Body of pancreas (tissue), 4 donors: ENCODE data around the gene KIAA2012. TPM values are rescaled to one million over a fixed set of nuclear protein-coding genes. Genes with fewer than 3 reads are reported as not detected.

Experiments used
- ATAC-seq: fragments of 150-250 bp; one replicate; pipeline ENCODE4 v1.9.1; 2016
- DNase-seq, 4 donors: peaks; one replicate each; pipeline ENCODE4 v3.0.0-alpha.2; 2019
- H3K27ac ChIP-seq, 4 donors: fragments of 200-600 bp; sonication (generic); 1 replicate in 3 of 4; 2 replicates in 1 of 4; pipeline versions ENCODE4 v1.5.1 to v1.6.1; 2016 to 2019; ENCODE audit warnings: mild to moderate bottlenecking in 1 of 4, mixed read lengths in 1 of 4, moderate library complexity in 1 of 4
- H3K27me3 ChIP-seq, 2 donors: fragments of 200-600 bp; sonication (generic); one replicate each; pipeline ENCODE4 v1.6.0; 2016; ENCODE audit warnings: mild to moderate bottlenecking in 1 of 2
- H3K36me3 ChIP-seq, 2 donors: fragments of 200-600 bp; sonication (generic); replicated peaks in 1 of 2; 2 replicates each; pipeline ENCODE4 v1.5.1; 2016; ENCODE audit warnings: low read depth in 2 of 2; ENCODE audit not compliant: insufficient read depth in 1 of 2
- H3K4me1 ChIP-seq: fragments of 200-600 bp; sonication (generic); one replicate; pipeline ENCODE4 v1.6.0; 2016
- H3K4me3 ChIP-seq, 2 donors: fragments of 200-600 bp; sonication (generic); 1 replicate in 1 of 2; 2 replicates in 1 of 2; pipeline ENCODE4 v1.5.1; 2016 to 2019
- H3K9me3 ChIP-seq, 3 donors: fragments of 200-600 bp; sonication (generic); 1 replicate in 2 of 3; 2 replicates in 1 of 3; pipeline ENCODE4 v1.5.1; 2016
- POLR2A ChIP-seq, 3 donors: fragments of 450-650 bp; IDR thresholded peaks; one replicate each; pipeline ENCODE4 v1.6.1; 2016; ENCODE audit warnings: antibody characterized with exemption in 3 of 3, mild to moderate bottlenecking in 2 of 3
- WGBS, 2 donors: methylation state at CpG; one replicate each; pipeline ENCODE4 v1.1.5; 2017; 5-methylcytosine and 5-hydroxymethylcytosine counted together
- intact Hi-C: fragments of 100-400 bp; cut with DNase I; formaldehyde crosslinking; loops from one replicate; pipeline ENCODE4 v1.15.1; 2023
- total RNA-seq, 2 donors: library from RNA; depleted of rRNA; stranded (reverse); fragments of >200 nt; gene quantifications; one replicate each; pipeline ENCODE4 v1.1.0, GENCODE V29; 2016
- TF ChIP-seq, protein P1 (sequence below), 7 experiments: fragments of 450-650 bp in 4 of 7; fragments of 200-600 bp in 3 of 7; sonication (generic) in 3 of 7; IDR thresholded peaks; one replicate each; pipeline ENCODE4 v1.5.1; 2016 to 2019; ENCODE audit warnings: antibody characterized with exemption in 7 of 7

Gene KIAA2012
- total RNA-seq, 2 donors from 2014 or later = not detected

GRCh38 chr2:202034249-202035088 is 38.6 kb upstream of the KIAA2012 start:
- no peak for TF ChIP-seq POLR2A (IDR thresholded peaks at IDR 0.05)
- TF ChIP-seq, protein P1, sequence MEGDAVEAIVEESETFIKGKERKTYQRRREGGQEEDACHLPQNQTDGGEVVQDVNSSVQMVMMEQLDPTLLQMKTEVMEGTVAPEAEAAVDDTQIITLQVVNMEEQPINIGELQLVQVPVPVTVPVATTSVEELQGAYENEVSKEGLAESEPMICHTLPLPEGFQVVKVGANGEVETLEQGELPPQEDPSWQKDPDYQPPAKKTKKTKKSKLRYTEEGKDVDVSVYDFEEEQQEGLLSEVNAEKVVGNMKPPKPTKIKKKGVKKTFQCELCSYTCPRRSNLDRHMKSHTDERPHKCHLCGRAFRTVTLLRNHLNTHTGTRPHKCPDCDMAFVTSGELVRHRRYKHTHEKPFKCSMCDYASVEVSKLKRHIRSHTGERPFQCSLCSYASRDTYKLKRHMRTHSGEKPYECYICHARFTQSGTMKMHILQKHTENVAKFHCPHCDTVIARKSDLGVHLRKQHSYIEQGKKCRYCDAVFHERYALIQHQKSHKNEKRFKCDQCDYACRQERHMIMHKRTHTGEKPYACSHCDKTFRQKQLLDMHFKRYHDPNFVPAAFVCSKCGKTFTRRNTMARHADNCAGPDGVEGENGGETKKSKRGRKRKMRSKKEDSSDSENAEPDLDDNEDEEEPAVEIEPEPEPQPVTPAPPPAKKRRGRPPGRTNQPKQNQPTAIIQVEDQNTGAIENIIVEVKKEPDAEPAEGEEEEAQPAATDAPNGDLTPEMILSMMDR (IDR thresholded peaks at IDR 0.05) = no peak
- DNase-seq = peak in 3 of 4 donors; percentile 16 to 24 (median 22)
- peak; percentile 11 for ATAC-seq
- Histone ChIP-seq H3K36me3 (no peaks in the 10 kb centered on the region), H3K4me3 (peak overlapping the region; percentile 7 to 63), H3K9me3 (no peaks in the 10 kb centered on the region), H3K27ac (peak overlapping the region in 3 of 4 donors; percentile 74 to 87 (median 81)), H3K4me1 (peaks cover 22% of the 10 kb centered on the region), H3K27me3 (peaks cover 0 to 9% of the 10 kb centered on the region in 2 donors)
- intact Hi-C loops = no loop called here
- 1 to 4% methylated on average over 22 to 96 of the region's 105 CpGs for WGBS, 2 donors

- peak in 3 of 4 donors; percentile 22 to 36 (median 23) for DNase-seq
- no peaks in the 10 kb centered on the region for H3K9me3 ChIP-seq
- H3K27ac ChIP-seq = no peak overlapping the region
- TF ChIP-seq, protein P1 (IDR thresholded peaks at IDR 0.05) = peak in 3 of 7 experiments; percentile 11 to 28 (median 15)
- no peak for TF ChIP-seq POLR2A (IDR thresholded peaks at IDR 0.05)
- 23 to 74% methylated on average over 7 to 74 of the region's 78 CpGs for WGBS, 2 donors
- peaks cover 22% of the 10 kb centered on the region for H3K4me1 ChIP-seq
- peak overlapping the region; percentile 7 to 63 for H3K4me3 ChIP-seq
- peaks cover 0 to 9% of the 10 kb centered on the region in 2 donors for H3K27me3 ChIP-seq
- no peaks in the 10 kb centered on the region for H3K36me3 ChIP-seq
- intact Hi-C loops = no loop called here
- no peak for ATAC-seq
These were observed 37.7 kb upstream of the KIAA2012 start for GRCh38 chr2:202035089-202035940.

GRCh38 chr2:202035941-202036372 is 37.1 kb upstream of the KIAA2012 start:
- 77 to 87% methylated on average over 32 of the region's 32 CpGs for WGBS, 2 donors
- H3K27ac ChIP-seq = no peak overlapping the region
- no peaks in the 10 kb centered on the region for H3K36me3 ChIP-seq
- no peak overlapping the region for H3K4me3 ChIP-seq
- no peaks in the 10 kb centered on the region for H3K9me3 ChIP-seq
- peaks cover 0 to 9% of the 10 kb centered on the region in 2 donors for H3K27me3 ChIP-seq
- intact Hi-C loops = no loop called here
- ATAC-seq (no peak), DNase-seq (no peak)
- TF ChIP-seq, protein P1 (IDR thresholded peaks at IDR 0.05) = no peak
- TF ChIP-seq POLR2A (IDR thresholded peaks at IDR 0.05) = no peak
- peaks cover 22% of the 10 kb centered on the region for H3K4me1 ChIP-seq

DNA sequence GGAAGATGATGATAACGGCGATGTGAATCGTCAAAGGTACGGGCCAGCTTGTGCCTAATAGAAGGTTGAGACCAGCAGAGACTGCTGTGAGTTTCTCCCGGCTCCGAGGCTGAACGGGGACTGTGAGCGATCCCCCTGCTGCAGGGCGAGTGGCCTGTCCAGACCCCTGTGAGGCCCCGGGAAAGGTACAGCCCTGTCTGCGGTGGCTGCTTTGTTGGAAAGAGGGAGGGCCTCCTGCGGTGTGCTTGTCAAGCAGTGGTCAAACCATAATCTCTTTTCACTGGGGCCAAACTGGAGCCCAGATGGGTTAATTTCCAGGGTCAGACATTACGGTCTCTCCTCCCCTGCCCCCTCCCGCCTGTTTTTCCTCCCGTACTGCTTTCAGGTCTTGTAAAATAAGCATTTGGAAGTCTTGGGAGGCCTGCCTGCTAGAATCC is 36.4 kb upstream of the KIAA2012 start:
- 70 to 84% methylated on average over 13 to 15 of the region's 15 CpGs for WGBS, 2 donors
- peaks cover 22% of the 10 kb centered on the region for H3K4me1 ChIP-seq
- H3K36me3 ChIP-seq = no peaks in the 10 kb centered on the region
- no peaks in the 10 kb centered on the region for H3K9me3 ChIP-seq
- TF ChIP-seq, protein P1 (IDR thresholded peaks at IDR 0.05) = no peak
- no peak for TF ChIP-seq POLR2A (IDR thresholded peaks at IDR 0.05)
- DNase-seq (no peak), ATAC-seq (no peak)
- no peak overlapping the region for H3K27ac ChIP-seq
- H3K27me3 ChIP-seq = peaks cover 0 to 9% of the 10 kb centered on the region in 2 donors
- no peak overlapping the region for H3K4me3 ChIP-seq
- intact Hi-C loops = no loop called here
